Smooth muscle cell (in vitro differentiated cells): ENCODE results near the gene SSBP2. TPM values are rescaled to one million over a fixed set of nuclear protein-coding genes. Genes with fewer than 3 reads are reported as not detected.

Experiments
- DNase-seq: peaks from one replicate; lab custom pipeline; 2025; ENCODE audit not compliant: unreplicated experiment; lab: John Stamatoyannopoulos, UW
- H2AFZ ChIP-seq: fragments of 200-600 bp; sonication (generic); 2 replicates; pipeline ENCODE4 v1.6.0; 2016; ENCODE audit warnings: antibody characterized with exemption, low read depth, mild to moderate bottlenecking
- H3F3A ChIP-seq: fragments of 200-600 bp; sonication (generic); 2 replicates; pipeline ENCODE4 v1.6.0; 2017; ENCODE audit warnings: antibody characterized with exemption, low read depth
- H3K27ac ChIP-seq: fragments of 200-600 bp; sonication (generic); 2 replicates; pipeline ENCODE4 v1.5.1; 2016; ENCODE audit warnings: low read depth, mild to moderate bottlenecking
- H3K27me3 ChIP-seq: fragments of 200-600 bp; sonication (generic); 2 replicates; pipeline ENCODE4 v1.6.1; 2016; ENCODE audit warnings: low read depth, mild to moderate bottlenecking
- H3K36me3 ChIP-seq: fragments of 200-600 bp; sonication (generic); 2 replicates; pipeline ENCODE4 v1.5.1; 2016; ENCODE audit warnings: low read depth
- H3K4me1 ChIP-seq: fragments of 200-600 bp; sonication (generic); 2 replicates; pipeline ENCODE4 v1.5.1; 2016; ENCODE audit warnings: low read depth
- H3K4me2 ChIP-seq: fragments of 200-600 bp; sonication (generic); 2 replicates; pipeline ENCODE4 v1.6.0; 2016; ENCODE audit warnings: mild to moderate bottlenecking
- H3K4me3 ChIP-seq: fragments of 200-600 bp; sonication (generic); 2 replicates; pipeline ENCODE4 v1.5.1; 2016; ENCODE audit warnings: mild to moderate bottlenecking
- H3K79me2 ChIP-seq: fragments of 200-600 bp; sonication (generic); 2 replicates; pipeline ENCODE4 v1.6.0; 2016; ENCODE audit warnings: low read depth, mild to moderate bottlenecking
- H3K9ac ChIP-seq: fragments of 200-600 bp; sonication (generic); 2 replicates; pipeline ENCODE4 v1.6.0; 2016; ENCODE audit warnings: low read depth
- H3K9me3 ChIP-seq: fragments of 200-600 bp; sonication (generic); replicated peaks from 2 replicates; pipeline ENCODE4 v1.5.1; 2016; ENCODE audit warnings: low read depth
- H4K20me1 ChIP-seq: fragments of 200-600 bp; sonication (generic); 2 replicates; pipeline ENCODE4 v1.6.0; 2016; ENCODE audit warnings: low read depth
- WGBS: methylation state at CpG from one replicate; pipeline ENCODE4 v1.1.7; 2016; ENCODE audit warnings: low lambda C conversion rate; 5-methylcytosine and 5-hydroxymethylcytosine counted together
- polyA plus RNA-seq: library from polyadenylated mRNA; unstranded; fragments of >200 nt; fragmentation: Nextera tagmentation; extraction: Ambion mirVana; gene quantifications from 2 replicates; pipeline ENCODE4 v1.2.1, GENCODE V29; 2016
- total RNA-seq: library from RNA; depleted of rRNA; stranded (reverse); fragments of >200 nt; gene quantifications from 2 replicates; pipeline ENCODE4 v1.2.3, GENCODE V29; 2014
- TF ChIP-seq, protein P1 (sequence below): fragments of 200-600 bp; sonication (generic); IDR thresholded peaks from 2 replicates; pipeline ENCODE4 v1.5.1; 2017; ENCODE audit warnings: borderline replicate concordance, mild to moderate bottlenecking, antibody characterized with exemption; ENCODE audit not compliant: insufficient read depth, poor library complexity, severe bottlenecking

Gene SSBP2
- total and polyA plus RNA-seq, 2 experiments from 2014 or later, result 44.0 to 48.0 TPM

DNA sequence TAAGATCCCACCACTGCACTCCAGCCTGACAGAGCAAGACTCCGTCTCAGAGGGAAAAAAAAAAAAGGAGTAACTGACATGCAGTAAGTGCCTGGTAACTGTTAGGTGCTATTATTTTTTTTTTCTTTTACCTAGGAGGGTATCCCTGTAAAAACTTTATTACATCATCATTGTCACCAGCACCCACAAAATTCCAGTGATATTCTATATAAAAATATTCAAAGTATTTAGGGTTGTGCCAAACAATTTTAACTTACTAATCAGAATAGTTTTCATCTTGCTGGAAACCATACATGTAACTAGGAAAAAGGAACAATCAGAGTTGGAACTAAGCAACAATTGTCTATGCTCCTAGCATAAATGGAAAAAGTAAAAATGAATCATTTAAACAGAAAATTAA is 112.4 kb downstream of the SSBP2 start:
- no peak for DNase-seq
- TF ChIP-seq, protein P1, sequence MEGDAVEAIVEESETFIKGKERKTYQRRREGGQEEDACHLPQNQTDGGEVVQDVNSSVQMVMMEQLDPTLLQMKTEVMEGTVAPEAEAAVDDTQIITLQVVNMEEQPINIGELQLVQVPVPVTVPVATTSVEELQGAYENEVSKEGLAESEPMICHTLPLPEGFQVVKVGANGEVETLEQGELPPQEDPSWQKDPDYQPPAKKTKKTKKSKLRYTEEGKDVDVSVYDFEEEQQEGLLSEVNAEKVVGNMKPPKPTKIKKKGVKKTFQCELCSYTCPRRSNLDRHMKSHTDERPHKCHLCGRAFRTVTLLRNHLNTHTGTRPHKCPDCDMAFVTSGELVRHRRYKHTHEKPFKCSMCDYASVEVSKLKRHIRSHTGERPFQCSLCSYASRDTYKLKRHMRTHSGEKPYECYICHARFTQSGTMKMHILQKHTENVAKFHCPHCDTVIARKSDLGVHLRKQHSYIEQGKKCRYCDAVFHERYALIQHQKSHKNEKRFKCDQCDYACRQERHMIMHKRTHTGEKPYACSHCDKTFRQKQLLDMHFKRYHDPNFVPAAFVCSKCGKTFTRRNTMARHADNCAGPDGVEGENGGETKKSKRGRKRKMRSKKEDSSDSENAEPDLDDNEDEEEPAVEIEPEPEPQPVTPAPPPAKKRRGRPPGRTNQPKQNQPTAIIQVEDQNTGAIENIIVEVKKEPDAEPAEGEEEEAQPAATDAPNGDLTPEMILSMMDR, result no peak
- no peaks in the 10 kb centered on the region for H3K79me2 ChIP-seq
- no peaks in the 10 kb centered on the region for H3K36me3 ChIP-seq
- H4K20me1 ChIP-seq, result no peaks in the 10 kb centered on the region
- H3K9me3 ChIP-seq, result no peaks in the 10 kb centered on the region
- 100% methylated on average over 1 of the region's 1 CpG for WGBS
- H3K4me3 ChIP-seq, result no peak overlapping the region
- H3F3A ChIP-seq, result no peaks in the 10 kb centered on the region
- H3K27me3 ChIP-seq, result no peaks in the 10 kb centered on the region
- no peak overlapping the region for H2AFZ ChIP-seq
- no peak overlapping the region for H3K4me2 ChIP-seq
- H3K4me1 ChIP-seq, result peaks cover 3% of the 10 kb centered on the region
- H3K27ac ChIP-seq, result no peak overlapping the region
- no peak overlapping the region for H3K9ac ChIP-seq

DNA sequence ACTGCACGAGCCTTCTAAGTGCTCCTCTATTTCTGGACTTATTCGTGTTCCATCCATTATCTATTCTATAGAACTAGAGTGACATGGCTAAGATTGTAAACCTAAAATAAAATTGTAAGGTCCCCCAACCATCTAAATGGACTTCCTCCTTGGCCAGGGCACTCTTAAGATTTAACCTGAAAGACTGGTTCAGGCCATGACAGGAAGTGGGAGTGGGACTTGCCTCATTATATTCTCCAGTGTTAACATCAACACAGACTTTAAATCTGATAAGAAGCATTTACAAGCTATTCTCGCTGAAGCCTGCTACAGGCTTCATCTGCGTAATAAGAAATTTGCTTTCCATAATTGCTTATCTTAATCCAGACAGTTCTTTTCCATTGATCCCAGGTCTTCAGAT is 117.0 kb downstream of the SSBP2 start:
- H2AFZ ChIP-seq, result no peak overlapping the region

DNA sequence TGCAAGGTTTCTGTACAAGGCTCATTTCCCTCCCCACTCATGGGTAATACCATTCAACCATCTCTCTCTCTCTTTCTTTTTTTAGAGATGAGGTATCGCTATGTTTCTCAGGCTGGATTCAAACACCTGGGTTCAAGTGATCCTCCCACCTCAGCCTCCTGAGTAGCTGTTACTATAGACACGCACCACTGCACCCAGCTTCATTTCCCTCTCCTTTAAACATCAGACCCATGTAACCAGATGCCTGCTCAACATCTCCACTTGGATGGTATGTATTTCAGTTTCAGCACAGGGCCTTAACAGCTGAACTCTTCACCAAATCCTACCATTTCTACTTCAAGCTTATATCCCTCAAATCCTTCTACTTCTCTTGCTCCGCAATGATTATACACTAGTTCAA is 117.4 kb downstream of the SSBP2 start:
- Histone ChIP-seq H3K27ac (no peak overlapping the region), H3K4me1 (no peaks in the 10 kb centered on the region), H3K9ac (no peak overlapping the region), H3F3A (no peaks in the 10 kb centered on the region), H3K79me2 (no peaks in the 10 kb centered on the region), H2AFZ (no peak overlapping the region), H3K4me2 (no peak overlapping the region), H3K27me3 (no peaks in the 10 kb centered on the region), H3K4me3 (no peak overlapping the region), H3K36me3 (no peaks in the 10 kb centered on the region), H4K20me1 (no peaks in the 10 kb centered on the region), H3K9me3 (no peaks in the 10 kb centered on the region)
- 100% methylated on average over 3 of the region's 3 CpGs for WGBS
- DNase-seq, result no peak
- TF ChIP-seq, protein P1, result no peak

More for the DNA sequence above, 117.0 kb downstream of the SSBP2 start:
- no peaks in the 10 kb centered on the region for H3K36me3 ChIP-seq
- H3K4me1 ChIP-seq, result no peaks in the 10 kb centered on the region
- no peak overlapping the region for H3K27ac ChIP-seq
- no peaks in the 10 kb centered on the region for H4K20me1 ChIP-seq
- no peaks in the 10 kb centered on the region for H3K79me2 ChIP-seq
- no peak overlapping the region for H3K4me3 ChIP-seq
- H3K9me3 ChIP-seq, result no peaks in the 10 kb centered on the region
- H3K4me2 ChIP-seq, result no peak overlapping the region
- TF ChIP-seq, protein P1, result no peak
- 65% methylated on average over 4 of the region's 4 CpGs for WGBS
- no peaks in the 10 kb centered on the region for H3K27me3 ChIP-seq
- H3F3A ChIP-seq, result no peaks in the 10 kb centered on the region
- no peak for DNase-seq
- no peak overlapping the region for H3K9ac ChIP-seq

DNA sequence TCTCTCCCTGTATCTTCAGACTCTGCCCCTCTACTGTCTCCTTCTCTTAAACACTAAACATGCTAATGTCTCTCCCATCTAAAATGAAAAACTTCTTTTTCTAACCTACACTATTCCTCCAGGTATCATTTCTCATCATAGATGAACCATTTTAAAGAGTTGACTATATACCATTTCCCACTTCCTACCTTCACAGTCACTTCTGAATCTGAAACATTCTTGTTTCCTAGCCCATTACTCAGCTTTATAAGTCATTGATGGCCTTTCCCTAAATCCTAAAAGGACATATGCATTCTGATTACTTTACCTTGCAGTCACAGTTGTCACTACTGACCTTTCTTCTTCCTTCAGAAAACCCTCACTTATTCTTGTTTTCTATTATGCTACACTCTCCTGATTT is 118.2 kb downstream of the SSBP2 start:
- Histone ChIP-seq H3K79me2 (no peaks in the 10 kb centered on the region), H3K27ac (no peak overlapping the region), H2AFZ (no peak overlapping the region), H3K4me1 (no peaks in the 10 kb centered on the region), H3K36me3 (no peaks in the 10 kb centered on the region), H3K27me3 (no peaks in the 10 kb centered on the region), H4K20me1 (no peaks in the 10 kb centered on the region), H3K9me3 (no peaks in the 10 kb centered on the region), H3K9ac (no peak overlapping the region), H3K4me3 (no peak overlapping the region), H3F3A (no peaks in the 10 kb centered on the region), H3K4me2 (no peak overlapping the region)
- TF ChIP-seq, protein P1, result no peak
- no peak for DNase-seq
